NCI-H510A (cell line): Measurements from ENCODE around the gene ZNF688.
"Not testable (repeated sequence)": the region's sequence is repeated elsewhere in the genome, so short reads cannot be mapped to it uniquely, and the experiment has no call there.

Source experiments
- DNase-seq: peaks from one replicate; lab custom pipeline; 2025; lab: John Stamatoyannopoulos, UW

The ZNF688 gene

DNA sequence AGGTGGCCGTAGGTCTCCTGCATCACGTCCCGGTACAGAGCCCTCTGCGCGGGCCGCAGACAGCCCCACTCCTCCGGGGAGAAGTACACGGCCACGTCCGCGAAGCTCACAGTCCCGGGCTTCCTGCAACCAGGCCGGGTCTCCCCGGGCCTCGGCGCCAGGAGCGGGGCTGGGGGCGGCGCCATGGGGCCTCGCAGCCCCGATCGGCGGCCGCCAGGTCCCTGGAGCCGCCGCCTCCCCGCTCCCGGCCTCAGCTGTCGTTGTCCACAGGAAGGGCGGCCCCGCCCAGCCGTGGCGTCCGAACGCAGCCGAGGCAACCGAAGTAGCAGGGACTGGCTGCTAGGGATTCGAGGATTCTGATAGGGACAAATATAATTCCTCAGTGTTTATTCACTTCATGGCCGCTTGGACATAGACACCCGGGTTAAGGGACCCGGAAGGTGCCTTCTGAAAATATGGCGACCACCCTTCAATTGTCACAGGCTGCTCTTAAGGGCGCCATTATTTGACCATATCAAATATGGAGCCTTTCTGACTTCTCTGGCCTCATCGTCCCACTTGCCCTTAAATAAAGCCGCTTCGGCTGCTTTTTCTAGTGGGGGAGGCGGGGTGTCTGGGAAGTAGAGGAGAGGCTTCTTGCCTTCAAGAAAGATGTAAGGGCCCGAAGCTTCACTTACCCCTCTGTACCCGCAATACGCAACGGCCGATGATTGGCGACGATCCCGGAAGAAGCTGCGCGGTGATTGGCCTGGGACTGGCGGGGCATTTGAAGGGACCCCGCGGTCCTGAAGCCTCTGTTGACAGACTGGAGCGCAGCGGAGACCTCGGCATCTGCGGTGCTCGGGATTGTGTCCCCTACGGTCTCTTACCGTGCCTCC, at the start of gene ZNF688:
Gene ZNF688, minus strand, starts transcription at position 270 of the 878 bp plus-strand sequence. Its CDS starts 85 bp downstream, at position 185.
- DNase-seq: peak; percentile 97

GRCh38 chr16:30620169-30620568, 48.7 kb upstream of the ZNF688 start:
- no peak for DNase-seq

GRCh38 chr16:30619638-30620037, 48.1 kb upstream of the ZNF688 start:
- DNase-seq: no peak

GRCh38 chr16:30619202-30619601, 47.7 kb upstream of the ZNF688 start:
- DNase-seq: no peak

- peak; percentile 67 for DNase-seq
These were observed 44.0 kb upstream of the ZNF688 start for GRCh38 chr16:30615358-30616091.

GRCh38 chr16:30609926-30610839, 38.7 kb upstream of the ZNF688 start, which contains the start of gene ZNF689:
Gene ZNF689 (minus strand): TSS chr16:30610389. CDS start chr16:30610041, 348 bp downstream.
- DNase-seq: peak; percentile 98

- DNase-seq: no peak
These were observed 37.8 kb upstream of the ZNF688 start for GRCh38 chr16:30609002-30609925.

- DNase-seq: no peak
These were observed 34.5 kb upstream of the ZNF688 start for GRCh38 chr16:30606004-30606403.

GRCh38 chr16:30605158-30605557, 33.6 kb upstream of the ZNF688 start:
- DNase-seq: no peak

DNA sequence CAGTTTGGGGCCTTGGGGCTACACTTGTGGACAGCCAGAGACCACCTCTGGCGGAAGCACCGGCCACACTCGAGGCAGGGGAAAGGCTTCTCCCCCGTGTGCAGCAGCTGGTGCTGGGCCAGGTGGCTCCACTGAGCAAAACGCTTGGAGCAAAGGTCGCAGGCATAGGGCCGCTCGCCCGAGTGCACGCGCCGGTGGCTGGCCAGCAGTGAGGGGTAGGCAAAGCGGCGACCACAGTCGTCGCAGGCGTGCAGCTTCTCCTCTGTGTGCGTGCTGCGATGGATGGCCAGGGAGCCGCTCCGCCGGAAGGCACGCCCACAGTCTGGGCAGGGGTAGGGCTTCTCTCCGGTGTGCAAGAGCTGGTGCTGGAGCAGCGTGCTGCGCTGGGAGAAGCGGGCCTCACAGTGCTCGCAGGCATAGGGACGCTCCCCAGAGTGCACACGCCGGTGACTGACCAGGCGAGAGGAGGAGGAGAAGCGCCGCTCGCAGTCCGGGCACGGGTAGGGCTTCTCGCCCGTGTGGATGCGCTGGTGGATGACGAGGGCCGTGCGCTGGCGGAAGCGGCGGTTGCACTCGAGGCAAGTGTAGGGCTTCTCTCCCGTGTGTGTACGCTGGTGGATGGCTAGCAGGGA, 32.9 kb upstream of the ZNF688 start:
- no peak for DNase-seq

- DNase-seq: no peak
These were observed 32.4 kb upstream of the ZNF688 start for GRCh38 chr16:30603945-30604315.

DNA sequence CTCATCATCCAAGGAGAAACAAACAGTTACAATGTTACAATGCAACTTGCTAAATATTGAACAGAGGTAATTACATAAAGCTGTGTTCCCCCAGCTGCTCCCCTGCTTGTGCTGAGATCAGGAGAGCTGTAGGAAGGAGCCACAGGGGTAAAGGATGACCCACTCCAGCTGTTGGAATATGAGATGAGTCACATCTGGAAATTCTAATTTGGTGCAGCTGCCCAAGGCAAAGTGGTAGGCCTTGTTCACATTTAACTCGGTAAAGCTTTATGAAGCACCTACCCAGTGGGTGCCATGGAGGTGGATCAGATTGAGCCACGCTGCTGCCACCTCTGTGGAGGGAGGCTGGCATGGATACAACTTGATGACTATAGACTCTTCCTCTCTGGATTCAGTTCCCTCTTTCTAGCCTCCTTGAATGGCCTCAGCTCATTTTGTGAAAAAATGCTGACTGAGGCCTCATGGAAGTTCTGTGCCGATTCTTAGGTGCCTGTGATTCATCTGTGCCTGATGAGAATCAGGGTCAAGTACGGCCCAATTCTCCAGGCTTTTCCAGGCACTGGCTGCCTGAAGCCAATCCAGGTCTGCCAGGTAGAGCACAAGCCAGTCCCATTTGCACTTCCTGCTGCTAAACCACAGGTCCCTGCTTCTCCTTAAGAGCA, 31.2 kb upstream of the ZNF688 start:
- DNase-seq: no peak

DNA sequence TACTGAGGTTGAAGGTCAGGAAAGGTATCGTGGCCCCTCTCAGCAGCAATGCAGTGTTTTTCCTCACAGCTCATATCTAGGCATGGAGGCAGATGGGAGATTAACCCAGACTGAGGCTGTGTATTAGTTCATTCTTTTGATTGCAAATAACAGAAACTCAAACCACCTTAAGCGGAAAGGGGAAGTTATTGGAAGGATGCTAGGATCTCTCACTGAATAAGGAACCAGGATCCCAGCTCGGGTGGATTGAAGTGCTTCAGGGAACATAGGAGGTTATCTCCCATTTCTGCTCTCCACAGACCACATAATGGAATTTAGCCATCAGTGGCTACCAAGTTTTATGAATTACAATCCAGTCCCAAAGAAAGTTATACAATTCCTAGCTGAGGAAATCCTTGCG, 30.5 kb upstream of the ZNF688 start:
- DNase-seq: no peak

GRCh38 chr16:30600929-30601328, 29.4 kb upstream of the ZNF688 start:
- no peak for DNase-seq

DNA sequence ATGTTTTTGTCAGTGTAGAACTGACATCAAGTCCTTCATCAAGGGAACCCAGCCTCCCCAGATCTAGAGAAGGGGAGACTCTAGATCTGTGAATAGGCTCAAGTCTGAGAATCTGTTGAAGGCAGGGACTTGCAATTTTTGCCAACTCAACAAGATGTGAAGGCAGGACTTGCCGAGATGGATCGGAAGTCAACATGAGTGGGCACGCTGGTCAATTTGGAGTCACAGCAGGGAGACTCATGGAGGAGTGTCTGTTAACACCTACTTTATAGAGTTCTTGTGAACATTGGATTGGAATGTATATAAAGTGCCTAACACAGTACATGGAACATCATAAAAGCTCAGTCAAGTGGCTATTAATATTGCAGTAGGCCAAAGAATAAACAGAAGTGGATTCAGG, 28.7 kb upstream of the ZNF688 start:
- DNase-seq: peak; percentile 60

DNA sequence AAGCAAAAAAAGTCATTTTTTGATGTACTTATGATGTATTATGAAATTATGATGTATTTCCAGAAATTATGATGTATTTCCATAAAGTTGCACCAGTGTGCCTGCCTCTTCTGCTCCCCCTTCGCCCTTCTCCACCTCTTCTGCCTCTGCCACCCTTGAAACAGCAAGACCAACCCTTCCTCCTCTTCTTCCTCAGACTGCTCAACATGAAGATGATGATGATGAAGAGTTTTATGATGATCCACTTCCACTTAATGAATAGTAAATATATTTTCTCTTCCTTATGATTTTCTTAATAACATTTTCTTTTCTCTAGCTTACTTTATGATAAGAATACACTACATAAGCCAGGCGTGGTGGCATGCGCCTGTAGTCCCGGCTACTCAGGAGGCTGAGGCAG, 21.4 kb upstream of the ZNF688 start:
- DNase-seq: no peak

- DNase-seq: not testable (repeated sequence)
These were observed 19.4 kb upstream of the ZNF688 start for GRCh38 chr16:30590869-30591268.

DNA sequence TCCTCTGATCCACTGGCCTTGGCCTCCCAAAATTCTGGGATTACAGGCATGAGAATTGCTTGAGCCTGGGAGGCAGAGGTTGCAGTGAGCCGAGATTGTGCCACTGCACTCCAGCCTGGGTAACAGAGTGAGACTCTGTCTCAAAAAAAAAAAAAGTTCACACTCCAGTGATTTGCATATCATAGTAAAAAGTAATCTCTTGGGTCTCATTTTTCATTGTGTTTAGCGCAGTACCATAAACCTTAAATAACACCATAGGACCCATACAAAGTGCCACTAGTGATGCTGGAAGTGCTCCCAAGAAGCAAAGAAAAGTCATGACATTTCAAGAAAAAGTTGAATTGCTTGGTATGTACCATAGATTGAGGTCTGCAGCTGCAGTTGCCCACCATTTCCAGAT, 18.1 kb upstream of the ZNF688 start:
- DNase-seq: not testable (repeated sequence)

GRCh38 chr16:30588651-30589050, 17.1 kb upstream of the ZNF688 start:
- no peak for DNase-seq
